Loucy (cell line): ENCODE results near the gene EXD1.

Source experiments
- CTCF ChIP-seq: fragments of 200-600 bp; sonication (generic); conservative IDR thresholded peaks from 2 replicates; pipeline ENCODE4 v1.5.1; 2014; ENCODE audit warnings: mild to moderate bottlenecking, antibody characterized with exemption, low read length
- EZH2phosphoT487 ChIP-seq: fragments of 200-600 bp; IDR thresholded peaks from 2 replicates; pipeline ENCODE4 v1.6.1; 2018; ENCODE audit warnings: antibody characterized with exemption, mild to moderate bottlenecking, moderate library complexity, borderline replicate concordance

DNA sequence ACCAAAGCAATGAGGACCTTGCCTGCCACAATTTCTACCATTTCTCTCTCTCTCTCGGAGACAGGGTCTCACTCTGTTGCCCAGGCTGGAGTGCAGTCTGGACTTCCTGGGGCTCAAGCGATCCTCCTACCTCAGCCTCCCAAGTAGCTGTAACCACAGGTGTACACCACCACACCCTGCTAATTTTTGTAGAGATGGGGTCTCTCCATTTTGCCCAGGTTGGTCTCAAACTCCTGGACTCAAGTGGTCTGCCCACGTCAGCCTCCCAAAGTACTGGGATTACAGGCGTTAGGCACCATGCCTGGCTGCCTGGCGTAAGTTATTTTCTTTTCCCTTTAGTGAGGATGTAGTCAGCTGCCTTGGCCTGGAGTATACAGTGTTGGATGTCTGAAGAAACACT lies 76.8 kb downstream of the EXD1 start:
- TF ChIP-seq CTCF (no peak), EZH2phosphoT487 (no peak)
